ENCODE measurements around the gene MPV17L2. TPM values are rescaled to one million over a fixed set of nuclear protein-coding genes. Genes with fewer than 3 reads are reported as not detected.
"Not testable (repeated sequence)": the region's sequence is repeated elsewhere in the genome, so short reads cannot be mapped to it uniquely, and the experiment has no call there.

The MPV17L2 gene
- total and polyA plus RNA-seq, 7 experiments from 2014 or later = 4.8 to 15.5 (median 7.0) TPM

DNA sequence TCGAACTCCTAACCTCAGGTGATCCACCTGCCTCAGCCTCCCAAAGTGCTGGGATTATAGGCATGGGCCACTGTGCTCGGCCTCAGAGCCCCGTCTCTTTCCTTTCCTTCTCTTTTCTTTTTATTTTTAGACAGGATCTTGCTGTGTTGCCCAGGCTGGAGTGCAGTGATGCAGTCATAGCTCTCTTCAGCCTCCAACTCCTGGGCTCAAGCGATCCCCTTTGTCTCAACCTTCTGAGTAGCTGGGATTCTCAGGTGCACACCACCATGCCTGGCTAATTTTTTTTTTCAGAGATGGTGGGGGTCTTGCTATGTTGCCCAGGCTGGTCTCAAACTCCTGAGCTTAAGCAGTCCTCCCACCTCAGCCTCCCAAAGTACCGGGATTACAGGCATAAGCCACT lies 16.9 kb downstream of the MPV17L2 start:
- not testable (repeated sequence) for H3K27ac ChIP-seq (ENCODE audit: low read depth, low read length); H3K4me3 ChIP-seq (ENCODE audit: low read length); H3K4me1 ChIP-seq (ENCODE audit: control insufficient read depth in 2 of 2, insufficient read depth in 2 of 2, low read length in 2 of 2); H3K4me3 Mint-ChIP-seq; H3K9me3 Mint-ChIP-seq; H3K4me1 Mint-ChIP-seq; H3K36me3 ChIP-seq (ENCODE audit: control insufficient read depth in 2 of 3, insufficient read depth in 3 of 3, low read length in 3 of 3); DNase-seq; H3K36me3 Mint-ChIP-seq; H3K27me3 ChIP-seq (ENCODE audit: control insufficient read depth in 2 of 2, insufficient read depth in 2 of 2, low read length in 2 of 2); ATAC-seq; H3K27ac Mint-ChIP-seq; H3K9me3 ChIP-seq (ENCODE audit: control insufficient read depth in 2 of 3, low read length in 3 of 3)
- CTCF ChIA-PET = interaction anchor here (1.3 to 1.8 kb wide), 3 partner anchors 40 to 201 kb away, joined by 4 to 5 read pairs (median 4); no protein-coding TSS in a partner anchor
- intact Hi-C loops (cut with micrococcal nuclease) = loop anchor here in 1 of 2 donors (2.0 kb wide), 1 partner anchor 201 kb away; no protein-coding TSS in a partner anchor
- POLR2A ChIA-PET = interaction anchor here (0.6 kb wide), 1 partner anchor 10 kb away, joined by 3 read pairs; no protein-coding TSS in a partner anchor
- H3K27me3 Mint-ChIP-seq = peaks cover 0 to 16% (median 11%) of the 10 kb centered on the region in 5 donors

DNA sequence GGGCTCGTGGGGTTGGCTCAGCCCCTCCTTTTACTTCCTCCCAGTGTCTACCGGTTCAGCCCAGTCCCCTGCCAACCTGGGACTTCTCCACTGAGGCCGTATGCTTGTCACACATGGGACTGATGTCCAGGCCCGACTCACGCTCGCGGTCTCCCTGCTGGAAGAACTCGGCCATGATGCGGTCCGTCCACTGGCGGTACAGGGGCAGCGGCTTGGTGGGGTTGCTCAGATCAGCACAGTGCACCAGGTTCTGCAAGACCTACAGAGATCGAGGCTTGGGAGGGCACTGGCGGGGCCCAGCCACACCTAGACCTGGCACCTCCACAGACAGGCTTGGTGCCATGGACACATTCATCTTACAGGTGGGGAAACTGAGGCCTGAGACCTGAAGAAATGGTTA lies 18.7 kb downstream of the MPV17L2 start:
- Histone ChIP-seq H3K27me3 (ENCODE audit: control insufficient read depth in 2 of 2, insufficient read depth in 2 of 2, low read length in 2 of 2) (no peaks in the 10 kb centered on the region), H3K4me1 (ENCODE audit: control insufficient read depth in 2 of 2, insufficient read depth in 2 of 2, low read length in 2 of 2) (no peaks in the 10 kb centered on the region), H3K4me3 (ENCODE audit: low read length) (no peak overlapping the region), H3K27ac (ENCODE audit: low read depth, low read length) (no peak overlapping the region), H3K9me3 (ENCODE audit: control insufficient read depth in 2 of 3, low read length in 3 of 3) (no peaks in the 10 kb centered on the region), H3K36me3 (ENCODE audit: control insufficient read depth in 2 of 3, insufficient read depth in 3 of 3, low read length in 3 of 3) (no peaks in the 10 kb centered on the region)
- intact Hi-C loops (cut with micrococcal nuclease) = no loop called here
- Mint-ChIP-seq H3K9me3 (no peaks in the 10 kb centered on the region), H3K36me3 (no peaks in the 10 kb centered on the region), H3K27me3 (peaks cover 0 to 19% (median 11%) of the 10 kb centered on the region in 5 donors), H3K27ac (no peak overlapping the region), H3K4me3 (no peak overlapping the region), H3K4me1 (no peaks in the 10 kb centered on the region)
- no peak for DNase-seq
- no peak for ATAC-seq
- ChIA-PET POLR2A (interaction anchor here (0.6 kb wide), 2 partner anchors 147 to 261 kb away, joined by 3 read pairs; no protein-coding TSS in a partner anchor), CTCF (interaction anchor here (0.7 kb wide), 1 partner anchor 1088 kb away, joined by 6 read pairs; no protein-coding TSS in a partner anchor)

DNA sequence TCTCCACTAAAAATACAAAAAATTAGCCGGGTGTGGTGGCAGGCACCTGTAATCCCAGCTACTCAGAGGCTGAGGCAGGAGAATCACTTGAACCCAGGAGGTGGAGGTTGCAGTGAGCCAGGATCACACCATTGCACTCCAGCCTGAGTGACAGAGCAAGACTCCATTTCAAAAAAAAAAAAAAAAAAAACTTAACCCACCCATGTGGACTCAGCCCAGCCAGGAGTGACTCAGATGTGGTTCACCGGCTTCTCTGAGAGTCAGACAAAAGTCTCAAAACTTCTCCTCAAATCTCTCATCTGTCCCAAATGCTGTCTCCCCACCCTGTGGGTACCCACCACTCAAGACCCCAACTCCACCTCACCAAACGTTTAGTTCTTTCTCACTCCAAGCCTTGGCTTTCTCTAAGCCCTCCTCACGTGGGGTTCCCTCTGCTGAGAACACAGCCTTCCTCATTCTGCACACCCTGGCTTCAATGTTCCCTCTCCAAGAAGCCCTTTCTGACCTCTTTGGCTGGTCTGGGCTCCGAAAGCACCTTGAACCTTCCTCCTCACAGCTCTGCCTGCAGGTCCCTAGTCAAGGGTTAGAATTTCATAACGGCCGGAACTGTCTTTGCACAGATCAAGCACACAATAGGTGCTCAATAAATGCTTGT lies 21.9 kb downstream of the MPV17L2 start:
- ChIA-PET CTCF (interaction anchor here (0.7 kb wide), 1 partner anchor 20 kb away, joined by 3 read pairs; no protein-coding TSS in a partner anchor), POLR2A (no interaction called here)
- Mint-ChIP-seq H3K4me1 (no peaks in the 10 kb centered on the region), H3K9me3 (no peaks in the 10 kb centered on the region), H3K27ac (no peak overlapping the region), H3K4me3 (no peak overlapping the region), H3K36me3 (no peaks in the 10 kb centered on the region), H3K27me3 (peaks cover 0 to 12% (median 8%) of the 10 kb centered on the region in 5 donors)
- DNase-seq (no peak), ATAC-seq (no peak)
- Histone ChIP-seq H3K9me3 (ENCODE audit: control insufficient read depth in 2 of 3, low read length in 3 of 3) (no peaks in the 10 kb centered on the region), H3K4me3 (ENCODE audit: low read length) (no peak overlapping the region), H3K4me1 (ENCODE audit: control insufficient read depth in 2 of 2, insufficient read depth in 2 of 2, low read length in 2 of 2) (no peaks in the 10 kb centered on the region), H3K27ac (ENCODE audit: low read depth, low read length) (no peak overlapping the region), H3K36me3 (ENCODE audit: control insufficient read depth in 2 of 3, insufficient read depth in 3 of 3, low read length in 3 of 3) (no peaks in the 10 kb centered on the region), H3K27me3 (ENCODE audit: control insufficient read depth in 2 of 2, insufficient read depth in 2 of 2, low read length in 2 of 2) (no peaks in the 10 kb centered on the region)
- intact Hi-C loops (cut with micrococcal nuclease) = no loop called here

DNA sequence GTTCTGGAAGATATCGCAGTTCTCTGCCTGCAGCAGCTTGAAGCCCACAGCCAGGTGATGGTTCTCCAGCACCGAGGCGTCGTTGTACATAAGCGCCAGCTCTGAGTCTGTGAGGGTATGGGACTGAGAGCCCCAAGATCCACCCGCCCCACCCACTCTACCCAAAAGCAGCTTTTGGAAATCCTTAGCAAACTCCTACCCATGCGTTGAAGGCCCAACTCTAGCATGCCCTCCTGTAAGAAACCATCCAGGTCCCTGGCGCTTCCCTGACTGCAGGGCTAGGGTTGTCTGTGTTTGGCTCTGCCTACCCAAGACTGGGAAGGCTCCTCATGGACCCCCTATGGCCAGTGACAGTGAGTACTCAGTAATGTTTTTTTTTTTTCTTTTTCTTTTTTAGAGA lies 23.8 kb downstream of the MPV17L2 start:
- no peaks in the 10 kb centered on the region for H3K36me3 ChIP-seq (ENCODE audit: control insufficient read depth in 2 of 3, insufficient read depth in 3 of 3, low read length in 3 of 3)
- POLR2A ChIA-PET = no interaction called here
- Mint-ChIP-seq H3K4me1 (peaks cover 0 to 7% (median 3%) of the 10 kb centered on the region in 7 donors), H3K36me3 (no peaks in the 10 kb centered on the region), H3K9me3 (no peaks in the 10 kb centered on the region), H3K27ac (no peak overlapping the region), H3K27me3 (peaks cover 4 to 19% (median 8%) of the 10 kb centered on the region in 5 donors), H3K4me3 (no peak overlapping the region)
- H3K27ac ChIP-seq (ENCODE audit: low read depth, low read length) = no peak overlapping the region
- intact Hi-C loops (cut with micrococcal nuclease) = no loop called here
- H3K4me1 ChIP-seq (ENCODE audit: control insufficient read depth in 2 of 2, insufficient read depth in 2 of 2, low read length in 2 of 2) = no peaks in the 10 kb centered on the region
- H3K27me3 ChIP-seq (ENCODE audit: control insufficient read depth in 2 of 2, insufficient read depth in 2 of 2, low read length in 2 of 2) = no peaks in the 10 kb centered on the region
- H3K9me3 ChIP-seq (ENCODE audit: control insufficient read depth in 2 of 3, low read length in 3 of 3) = no peaks in the 10 kb centered on the region
- no peak for DNase-seq
- CTCF ChIA-PET = no interaction called here
- ATAC-seq = no peak
- H3K4me3 ChIP-seq (ENCODE audit: low read length) = no peak overlapping the region

DNA sequence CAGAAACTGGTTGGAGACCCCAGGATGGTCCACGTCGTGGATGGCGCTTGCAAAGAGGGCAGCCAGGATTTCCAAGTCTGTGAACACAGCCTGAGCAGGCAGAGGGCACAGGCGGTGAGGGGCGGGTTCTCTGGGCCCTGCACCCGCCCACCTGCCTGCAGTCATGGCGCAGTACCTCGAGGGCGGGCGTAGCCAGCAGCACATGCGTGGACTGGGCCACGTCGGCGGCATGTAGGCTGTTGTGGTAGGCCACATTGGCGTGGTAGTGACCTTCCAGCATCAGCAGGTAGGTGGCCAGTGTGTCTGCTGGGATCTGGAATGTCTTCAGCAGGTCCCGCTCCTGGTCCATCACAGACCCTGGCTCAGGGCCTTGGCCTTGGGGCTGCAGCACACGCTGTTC lies 25.1 kb downstream of the MPV17L2 start:
- H3K27ac Mint-ChIP-seq = no peak overlapping the region
- H3K4me1 Mint-ChIP-seq = peaks cover 0 to 7% (median 3%) of the 10 kb centered on the region in 7 donors
- ATAC-seq (no peak), DNase-seq (no peak)
- H3K36me3 ChIP-seq (ENCODE audit: control insufficient read depth in 2 of 3, insufficient read depth in 3 of 3, low read length in 3 of 3) = no peaks in the 10 kb centered on the region
- ChIA-PET POLR2A (no interaction called here), CTCF (no interaction called here)
- no peak overlapping the region for H3K4me3 Mint-ChIP-seq
- no peaks in the 10 kb centered on the region for H3K27me3 ChIP-seq (ENCODE audit: control insufficient read depth in 2 of 2, insufficient read depth in 2 of 2, low read length in 2 of 2)
- no peaks in the 10 kb centered on the region for H3K4me1 ChIP-seq (ENCODE audit: control insufficient read depth in 2 of 2, insufficient read depth in 2 of 2, low read length in 2 of 2)
- H3K9me3 Mint-ChIP-seq = no peaks in the 10 kb centered on the region
- intact Hi-C loops (cut with micrococcal nuclease) = no loop called here
- H3K27me3 Mint-ChIP-seq = peaks cover 8 to 28% (median 17%) of the 10 kb centered on the region in 5 donors
- no peak overlapping the region for H3K27ac ChIP-seq (ENCODE audit: low read depth, low read length)
- no peaks in the 10 kb centered on the region for H3K9me3 ChIP-seq (ENCODE audit: control insufficient read depth in 2 of 3, low read length in 3 of 3)
- H3K4me3 ChIP-seq (ENCODE audit: low read length) = no peak overlapping the region
- no peaks in the 10 kb centered on the region for H3K36me3 Mint-ChIP-seq

- H3K36me3 Mint-ChIP-seq = no peaks in the 10 kb centered on the region
- DNase-seq = no peak
- H3K27me3 Mint-ChIP-seq = peaks cover 8 to 28% (median 17%) of the 10 kb centered on the region in 5 donors
- intact Hi-C loops (cut with micrococcal nuclease) = no loop called here
- Histone ChIP-seq H3K4me3 (ENCODE audit: low read length) (no peak overlapping the region), H3K27ac (ENCODE audit: low read depth, low read length) (no peak overlapping the region), H3K4me1 (ENCODE audit: control insufficient read depth in 2 of 2, insufficient read depth in 2 of 2, low read length in 2 of 2) (no peaks in the 10 kb centered on the region), H3K36me3 (ENCODE audit: control insufficient read depth in 2 of 3, insufficient read depth in 3 of 3, low read length in 3 of 3) (no peaks in the 10 kb centered on the region), H3K27me3 (ENCODE audit: control insufficient read depth in 2 of 2, insufficient read depth in 2 of 2, low read length in 2 of 2) (peaks cover 0 to under 1% of the 10 kb centered on the region in 2 donors), H3K9me3 (ENCODE audit: control insufficient read depth in 2 of 3, low read length in 3 of 3) (no peaks in the 10 kb centered on the region)
- no peak overlapping the region for H3K4me3 Mint-ChIP-seq
- ChIA-PET POLR2A (no interaction called here), CTCF (interaction anchor here (0.9 kb wide), 1 partner anchor 30 kb away, joined by 3 read pairs; no protein-coding TSS in a partner anchor)
- peaks cover 0 to 2% (median 0%) of the 10 kb centered on the region in 11 donors for H3K9me3 Mint-ChIP-seq
- H3K4me1 Mint-ChIP-seq = peaks cover 0 to 7% (median 3%) of the 10 kb centered on the region in 7 donors
- H3K27ac Mint-ChIP-seq = no peak overlapping the region
- no peak for ATAC-seq
These were observed 25.6 kb downstream of the MPV17L2 start for GRCh38 chr19:18218600-18218999.
